Measurements from ENCODE around the gene TUBB4A. TPM values are rescaled to one million over a fixed set of nuclear protein-coding genes. Genes with fewer than 3 reads are reported as not detected.

The TUBB4A gene
- total RNA-seq, 4 donors from 2014 or later: 0.22 TPM; not detected in 3

DNA sequence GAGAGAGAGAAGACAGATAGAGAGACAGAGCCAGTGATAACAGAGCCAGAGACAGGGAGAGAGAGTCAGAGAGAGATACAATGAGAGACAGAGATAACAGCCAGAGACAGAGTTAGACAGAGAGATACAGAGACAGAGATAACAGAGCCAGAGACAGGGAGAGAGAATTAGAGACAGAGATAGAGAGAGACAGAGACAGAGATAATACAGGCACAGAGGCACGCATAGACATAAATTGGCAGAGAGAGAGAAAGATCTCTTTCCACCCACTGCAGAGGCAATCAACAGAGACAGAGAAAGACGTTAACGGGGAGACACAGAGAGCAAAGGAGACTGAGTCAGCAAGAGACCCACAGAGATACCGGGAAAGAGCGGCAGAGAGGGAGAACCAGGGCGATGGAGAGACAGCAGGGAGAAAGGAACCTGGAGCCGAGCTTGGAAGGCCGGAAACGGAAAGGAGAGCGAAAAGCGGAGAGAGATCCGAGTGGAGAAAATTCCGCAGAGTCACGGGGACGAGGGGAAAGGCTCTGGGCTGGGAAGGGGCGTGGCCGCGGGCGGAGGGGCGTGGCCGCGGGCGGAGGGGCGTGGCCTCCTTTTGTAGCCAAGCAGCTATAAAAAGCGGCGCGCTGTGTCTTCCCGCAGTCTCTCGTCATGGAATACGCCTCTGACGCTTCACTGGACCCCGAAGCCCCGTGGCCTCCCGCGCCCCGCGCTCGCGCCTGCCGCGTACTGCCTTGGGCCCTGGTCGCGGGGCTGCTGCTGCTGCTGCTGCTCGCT lies 28.5 kb upstream of the TUBB4A start, which contains the start of gene TNFSF9:
TSS of gene TNFSF9 (plus strand) at position 641 of the 777 bp plus-strand sequence. CDS start at position 652, 11 bp downstream.
- TF ChIP-seq, protein P1, sequence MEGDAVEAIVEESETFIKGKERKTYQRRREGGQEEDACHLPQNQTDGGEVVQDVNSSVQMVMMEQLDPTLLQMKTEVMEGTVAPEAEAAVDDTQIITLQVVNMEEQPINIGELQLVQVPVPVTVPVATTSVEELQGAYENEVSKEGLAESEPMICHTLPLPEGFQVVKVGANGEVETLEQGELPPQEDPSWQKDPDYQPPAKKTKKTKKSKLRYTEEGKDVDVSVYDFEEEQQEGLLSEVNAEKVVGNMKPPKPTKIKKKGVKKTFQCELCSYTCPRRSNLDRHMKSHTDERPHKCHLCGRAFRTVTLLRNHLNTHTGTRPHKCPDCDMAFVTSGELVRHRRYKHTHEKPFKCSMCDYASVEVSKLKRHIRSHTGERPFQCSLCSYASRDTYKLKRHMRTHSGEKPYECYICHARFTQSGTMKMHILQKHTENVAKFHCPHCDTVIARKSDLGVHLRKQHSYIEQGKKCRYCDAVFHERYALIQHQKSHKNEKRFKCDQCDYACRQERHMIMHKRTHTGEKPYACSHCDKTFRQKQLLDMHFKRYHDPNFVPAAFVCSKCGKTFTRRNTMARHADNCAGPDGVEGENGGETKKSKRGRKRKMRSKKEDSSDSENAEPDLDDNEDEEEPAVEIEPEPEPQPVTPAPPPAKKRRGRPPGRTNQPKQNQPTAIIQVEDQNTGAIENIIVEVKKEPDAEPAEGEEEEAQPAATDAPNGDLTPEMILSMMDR (IDR thresholded peaks at IDR 0.05; ENCODE audit: low read depth): no peak

DNA sequence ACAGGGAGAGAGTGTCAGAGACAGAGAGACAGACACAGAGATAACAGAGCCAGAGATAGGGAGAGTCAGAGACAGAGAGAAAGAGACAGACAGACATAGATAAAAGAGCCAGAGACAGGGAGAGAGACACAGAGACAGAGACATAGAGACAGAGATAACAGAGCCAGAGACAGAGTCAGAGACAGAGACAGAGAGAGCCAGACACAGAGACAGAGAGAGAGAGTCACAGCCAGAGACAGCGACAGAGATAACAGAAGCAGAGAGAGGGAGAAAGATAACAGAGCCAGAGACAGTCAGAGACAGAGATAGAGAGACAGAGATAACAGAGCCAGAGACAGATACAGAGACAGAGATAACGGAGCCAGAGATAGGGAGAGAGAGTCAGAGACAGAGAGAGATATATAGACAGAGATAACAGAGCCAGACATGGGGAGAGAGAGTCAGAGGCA lies 27.9 kb upstream of the TUBB4A start:
- TF ChIP-seq, protein P1 (IDR thresholded peaks at IDR 0.05; ENCODE audit: low read depth): no peak

DNA sequence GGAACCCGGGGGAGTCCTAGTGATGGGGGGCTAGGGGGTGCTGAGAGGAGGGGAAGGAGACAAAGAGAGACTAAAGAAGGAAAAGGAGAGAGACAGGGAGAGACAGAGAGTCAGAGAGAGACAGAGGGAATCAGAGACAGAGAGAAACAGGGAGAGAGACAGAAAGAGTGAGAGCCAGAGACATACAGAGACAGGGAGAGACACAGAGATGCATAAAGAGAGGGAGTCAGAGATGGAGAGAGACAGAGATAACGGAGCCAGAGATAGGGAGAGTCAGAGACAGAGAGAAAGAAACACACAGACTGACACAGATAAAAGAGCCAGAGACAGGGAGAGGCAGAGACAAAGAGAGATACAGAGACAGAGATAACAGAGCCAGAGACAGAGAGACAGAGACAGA lies 27.2 kb upstream of the TUBB4A start:
- TF ChIP-seq, protein P1 (IDR thresholded peaks at IDR 0.05; ENCODE audit: low read depth): no peak

DNA sequence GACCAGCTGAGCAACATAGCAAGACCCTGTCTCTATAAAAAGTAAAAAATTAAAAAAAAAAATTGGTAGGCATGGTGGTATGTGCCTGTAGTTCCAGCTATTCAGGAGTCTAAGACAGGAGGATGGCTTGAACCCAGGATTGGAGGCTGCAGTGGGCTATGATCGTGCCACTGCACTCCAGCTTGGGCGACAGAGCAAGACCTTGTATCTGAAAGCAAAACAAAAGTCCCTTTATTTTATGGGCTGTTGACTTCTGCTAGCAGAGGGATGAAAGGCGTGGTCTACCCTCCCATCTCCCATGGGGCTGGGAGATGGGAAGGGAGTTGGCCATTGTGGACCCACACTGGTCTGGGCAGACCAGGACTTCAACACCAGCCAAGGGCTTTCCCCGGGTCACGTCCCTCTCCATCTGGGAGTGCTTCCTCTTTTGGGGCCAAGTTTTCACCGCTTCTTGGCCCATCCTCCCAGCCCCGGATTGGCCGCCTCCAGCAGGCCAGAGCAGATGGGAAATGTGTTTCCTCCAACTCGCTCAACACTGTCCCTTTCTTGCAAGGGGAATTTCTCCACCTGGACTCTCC lies 26.5 kb upstream of the TUBB4A start:
- TF ChIP-seq, protein P1 (IDR thresholded peaks at IDR 0.05; ENCODE audit: low read depth): no peak

DNA sequence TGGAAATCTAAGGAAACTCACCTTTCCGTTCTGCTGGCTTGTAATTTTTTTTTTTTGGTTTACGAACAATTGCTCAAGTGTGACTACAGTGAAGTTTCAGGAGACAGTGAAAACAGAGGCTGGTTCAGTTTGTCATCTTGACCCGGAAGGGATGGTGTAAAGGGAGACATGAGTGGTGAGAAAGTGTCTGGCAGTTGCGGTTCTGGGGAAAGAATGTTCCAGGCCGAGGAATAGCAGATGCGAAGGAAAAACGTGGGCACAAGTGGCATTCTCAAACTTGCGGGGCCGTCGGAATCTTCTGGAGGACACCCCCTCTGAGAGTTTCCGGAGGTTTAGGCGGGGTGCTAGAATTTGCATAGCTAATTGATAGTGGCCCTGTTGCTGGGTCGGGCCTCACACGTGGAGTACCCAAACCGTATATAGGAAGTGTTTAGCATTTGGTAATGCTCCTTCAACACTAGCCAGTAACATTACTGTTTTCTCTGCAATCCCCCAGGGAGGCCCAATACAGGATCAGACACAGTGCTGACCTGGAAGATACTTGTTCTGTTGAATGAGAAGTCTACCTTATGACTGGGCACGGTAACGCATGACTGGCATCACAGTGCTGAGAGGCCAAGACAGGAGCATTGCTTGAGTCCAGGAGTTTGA lies 25.9 kb upstream of the TUBB4A start:
- TF ChIP-seq, protein P1 (IDR thresholded peaks at IDR 0.05; ENCODE audit: low read depth): no peak

DNA sequence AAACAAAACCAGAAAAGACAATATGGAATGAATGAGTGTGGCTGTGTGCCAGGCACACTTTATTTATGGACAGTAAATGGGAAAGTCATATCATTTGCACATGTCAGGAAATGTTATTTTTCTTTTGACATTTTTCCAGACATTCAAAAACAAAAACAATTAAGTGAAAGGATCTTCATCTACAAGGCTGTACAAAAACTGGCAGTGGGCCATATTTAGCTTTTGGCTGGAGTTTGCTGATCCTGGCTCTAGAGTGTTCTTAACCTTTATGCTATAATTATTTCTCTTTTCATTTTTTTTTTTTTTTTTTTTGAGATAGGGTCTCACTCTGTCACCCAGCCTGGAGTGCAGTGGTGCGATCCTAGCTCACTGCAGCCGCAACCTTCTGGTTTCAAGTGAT lies 22.2 kb upstream of the TUBB4A start:
- TF ChIP-seq, protein P1 (IDR thresholded peaks at IDR 0.05; ENCODE audit: low read depth): no peak

DNA sequence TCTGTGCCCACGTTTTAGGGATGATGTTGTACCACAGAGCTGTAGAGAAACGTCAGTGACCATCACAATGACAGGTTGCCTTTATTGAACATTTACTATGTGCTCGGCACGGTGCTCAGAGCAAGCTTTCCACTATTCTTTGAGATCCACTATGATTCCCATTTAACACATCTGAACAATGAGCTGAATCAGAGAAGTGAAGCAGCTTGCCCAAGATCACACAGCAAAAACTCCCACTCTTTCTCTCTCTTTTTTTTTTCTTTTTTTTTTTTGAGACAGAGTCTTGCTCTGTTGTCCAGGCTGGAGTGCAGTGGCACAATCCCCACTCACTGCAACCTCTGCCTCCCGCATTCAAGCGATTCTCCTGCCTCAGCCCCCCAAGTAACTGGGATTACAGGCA lies 20.6 kb upstream of the TUBB4A start:
- TF ChIP-seq, protein P1 (IDR thresholded peaks at IDR 0.05; ENCODE audit: low read depth): no peak
